HCT116 (cell line): Measurements from ENCODE around the gene CFAP410.

Source experiments
- ATF3 ChIP-seq: IDR thresholded peaks from 2 replicates; pipeline ENCODE4 v1.6.1; 2012
- CBX3 ChIP-seq: IDR thresholded peaks from 2 replicates; pipeline ENCODE4 v1.6.1; 2012; ENCODE audit warnings: low read depth
- CEBPB ChIP-seq: IDR thresholded peaks from 2 replicates; pipeline ENCODE4 v1.6.1; 2012; ENCODE audit warnings: low read depth
- CTCF ChIP-seq, 3 experiments: fragments of 200-600 bp in 1 of 3; sonication (generic) in 1 of 3; IDR thresholded peaks in 2 of 3; conservative IDR thresholded peaks in 1 of 3; 2 replicates each; pipeline ENCODE4 v1.5.1; 2012 to 2017; ENCODE audit warnings: low read depth in 2 of 3, low read length in 2 of 3, antibody characterized with exemption in 1 of 3, borderline replicate concordance in 1 of 3, control low read depth in 1 of 3, mild to moderate bottlenecking in 1 of 3, mixed read lengths in 1 of 3, mixed run types in 1 of 3, moderate library complexity in 1 of 3; ENCODE audit not compliant: insufficient read depth in 1 of 3
- EZH2 ChIP-seq: fragments of 200-600 bp; sonication (generic); IDR thresholded peaks from 2 replicates; pipeline ENCODE4 v1.6.1; 2017; ENCODE audit warnings: antibody characterized with exemption, mixed run types
- POLR2A ChIP-seq: IDR thresholded peaks from 2 replicates; pipeline ENCODE4 v1.7.0; 2011; ENCODE audit warnings: borderline replicate concordance; ENCODE audit not compliant: insufficient read depth, insufficient read length; ENCODE audit errors: extremely low read depth
- POLR2AphosphoS5 ChIP-seq: IDR thresholded peaks from 2 replicates; pipeline ENCODE4 v1.6.1; 2011; ENCODE audit warnings: mild to moderate bottlenecking, low read depth, low read length, moderate library complexity
- RAD21 ChIP-seq: IDR thresholded peaks from 2 replicates; pipeline ENCODE4 v1.6.1; 2012; ENCODE audit warnings: low read depth, mild to moderate bottlenecking
- TCF7L2 ChIP-seq: IDR thresholded peaks from 2 replicates; pipeline ENCODE4 v1.7.0; 2011; ENCODE audit warnings: borderline replicate concordance, inconsistent platforms; ENCODE audit not compliant: insufficient read depth, insufficient read length; ENCODE audit errors: extremely low read depth
- ZNF274 ChIP-seq: fragments of 200-500 bp; sonication (Bioruptor generic); IDR thresholded peaks from 2 replicates; pipeline ENCODE4 v1.6.1; 2014; ENCODE audit warnings: mild to moderate bottlenecking, low read depth, low read length, inconsistent platforms
- TF ChIP-seq, protein P1 (sequence below): IDR thresholded peaks from 2 replicates; pipeline ENCODE4 v1.6.1; 2011; ENCODE audit warnings: mild to moderate bottlenecking, low read length, moderate library complexity; ENCODE audit not compliant: insufficient replicate concordance; ENCODE audit errors: extremely low read depth

- TF ChIP-seq CTCF (IDR thresholded peaks at IDR 0.05 in 2 of 3, conservative IDR thresholded peaks at IDR 0.05 in 1 of 3; ENCODE audit: borderline replicate concordance in 1 of 3, insufficient read depth in 1 of 3, low read depth in 2 of 3, low read length in 2 of 3), result no peak
- TF ChIP-seq POLR2AphosphoS5, result no peak
- TF ChIP-seq EZH2, result no peak
- no peak for TF ChIP-seq CEBPB
- TF ChIP-seq ZNF274, result no peak
- no peak for TF ChIP-seq POLR2A
- no peak for TF ChIP-seq ATF3
- no peak for TF ChIP-seq RAD21
- TF ChIP-seq CBX3, result no peak
- TF ChIP-seq TCF7L2, result no peak
- TF ChIP-seq, protein P1, sequence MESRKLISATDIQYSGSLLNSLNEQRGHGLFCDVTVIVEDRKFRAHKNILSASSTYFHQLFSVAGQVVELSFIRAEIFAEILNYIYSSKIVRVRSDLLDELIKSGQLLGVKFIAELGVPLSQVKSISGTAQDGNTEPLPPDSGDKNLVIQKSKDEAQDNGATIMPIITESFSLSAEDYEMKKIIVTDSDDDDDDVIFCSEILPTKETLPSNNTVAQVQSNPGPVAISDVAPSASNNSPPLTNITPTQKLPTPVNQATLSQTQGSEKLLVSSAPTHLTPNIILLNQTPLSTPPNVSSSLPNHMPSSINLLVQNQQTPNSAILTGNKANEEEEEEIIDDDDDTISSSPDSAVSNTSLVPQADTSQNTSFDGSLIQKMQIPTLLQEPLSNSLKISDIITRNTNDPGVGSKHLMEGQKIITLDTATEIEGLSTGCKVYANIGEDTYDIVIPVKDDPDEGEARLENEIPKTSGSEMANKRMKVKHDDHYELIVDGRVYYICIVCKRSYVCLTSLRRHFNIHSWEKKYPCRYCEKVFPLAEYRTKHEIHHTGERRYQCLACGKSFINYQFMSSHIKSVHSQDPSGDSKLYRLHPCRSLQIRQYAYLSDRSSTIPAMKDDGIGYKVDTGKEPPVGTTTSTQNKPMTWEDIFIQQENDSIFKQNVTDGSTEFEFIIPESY, result no peak
These were observed 9.9 kb downstream of the CFAP410 start for GRCh38 chr21:44329086-44329889.
